Urinary bladder (tissue), 4 donors: ENCODE measurements around the gene RNF25. TPM values are rescaled to one million over a fixed set of nuclear protein-coding genes. Genes with fewer than 3 reads are reported as not detected.

Experiments used
- DNase-seq: peaks from one replicate; pipeline ENCODE4 v3.0.0-alpha.2; 2015; ENCODE audit errors: extremely low spot score
- H3K27ac ChIP-seq: one replicate; pipeline ENCODE4 v1.5.1; 2013; ENCODE audit warnings: low read depth, mild to moderate bottlenecking, moderate library complexity
- H3K36me3 ChIP-seq: one replicate; pipeline ENCODE4 v1.6.1; 2013; ENCODE audit warnings: mild to moderate bottlenecking, moderate library complexity; ENCODE audit not compliant: insufficient read depth
- H3K4me1 ChIP-seq: one replicate; pipeline ENCODE4 v1.6.1; 2013; ENCODE audit warnings: mild to moderate bottlenecking, moderate library complexity; ENCODE audit not compliant: insufficient read depth
- H3K4me3 ChIP-seq: one replicate; pipeline ENCODE4 v1.5.1; 2013; ENCODE audit warnings: low read depth, low read length
- WGBS: extraction: QIAGEN DNeasy Blood & Tissue Kit; methylation state at CpG from one replicate; pipeline ENCODE4 v1.1.7; 2013; 5-methylcytosine and 5-hydroxymethylcytosine counted together
- polyA plus RNA-seq: library from polyadenylated mRNA; stranded (reverse); fragments of 200-250 nt; gene quantifications from one replicate; pipeline ENCODE4 v1.2.3, GENCODE V29; 2013
- total RNA-seq: library from RNA; depleted of rRNA; stranded (reverse); fragments of >200 nt; gene quantifications from one replicate; pipeline ENCODE4 v1.2.3, GENCODE V29; 2014
- donor health status: healthy with polysubstance abuse.
- donor health status: healthy.

Gene RNF25
- total and polyA plus RNA-seq, 2 donors: 20.6 to 29.0 TPM

GRCh38 chr2:218631837-218632236, 40.0 kb downstream of the RNF25 start:
- Histone ChIP-seq H3K4me3 (no peak overlapping the region), H3K4me1 (no peaks in the 10 kb centered on the region), H3K36me3 (no peaks in the 10 kb centered on the region), H3K27ac (no peak overlapping the region)
- no peak for DNase-seq
- WGBS: 79% methylated on average over 4 of the region's 4 CpGs

- WGBS: 96% methylated on average over 4 of the region's 4 CpGs
- Histone ChIP-seq H3K4me3 (no peak overlapping the region), H3K4me1 (no peaks in the 10 kb centered on the region), H3K36me3 (no peaks in the 10 kb centered on the region), H3K27ac (no peak overlapping the region)
- DNase-seq: no peak
These were observed 43.9 kb downstream of the RNF25 start for GRCh38 chr2:218627939-218628338.

- 90% methylated on average over 4 of the region's 4 CpGs for WGBS
- H3K4me3 ChIP-seq: no peak overlapping the region
- no peaks in the 10 kb centered on the region for H3K4me1 ChIP-seq
- DNase-seq: no peak
- H3K27ac ChIP-seq: no peak overlapping the region
- no peaks in the 10 kb centered on the region for H3K36me3 ChIP-seq
These were observed 45.4 kb downstream of the RNF25 start for GRCh38 chr2:218626369-218626768.

GRCh38 chr2:218623366-218623705, 48.5 kb downstream of the RNF25 start:
- no peaks in the 10 kb centered on the region for H3K36me3 ChIP-seq
- H3K27ac ChIP-seq: no peak overlapping the region
- DNase-seq: no peak
- no peak overlapping the region for H3K4me3 ChIP-seq
- H3K4me1 ChIP-seq: no peaks in the 10 kb centered on the region
- 69% methylated on average over 3 of the region's 3 CpGs for WGBS

- no peak overlapping the region for H3K27ac ChIP-seq
- H3K4me1 ChIP-seq: no peaks in the 10 kb centered on the region
- no peak overlapping the region for H3K4me3 ChIP-seq
- no peak for DNase-seq
- WGBS: 57% methylated on average over 7 of the region's 7 CpGs
- H3K36me3 ChIP-seq: no peaks in the 10 kb centered on the region
These were observed 49.0 kb downstream of the RNF25 start for GRCh38 chr2:218622606-218623365.

- H3K36me3 ChIP-seq: no peaks in the 10 kb centered on the region
- H3K4me1 ChIP-seq: no peaks in the 10 kb centered on the region
- no peak overlapping the region for H3K27ac ChIP-seq
- no peak overlapping the region for H3K4me3 ChIP-seq
- 80% methylated on average over 7 of the region's 7 CpGs for WGBS
- no peak for DNase-seq
These were observed 50.8 kb downstream of the RNF25 start for GRCh38 chr2:218621007-218621406.

GRCh38 chr2:218618102-218618860, 53.5 kb downstream of the RNF25 start:
- H3K4me1 ChIP-seq: no peaks in the 10 kb centered on the region
- H3K4me3 ChIP-seq: no peak overlapping the region
- no peaks in the 10 kb centered on the region for H3K36me3 ChIP-seq
- WGBS: 88% methylated on average over 9 of the region's 9 CpGs
- no peak for DNase-seq
- no peak overlapping the region for H3K27ac ChIP-seq

DNA sequence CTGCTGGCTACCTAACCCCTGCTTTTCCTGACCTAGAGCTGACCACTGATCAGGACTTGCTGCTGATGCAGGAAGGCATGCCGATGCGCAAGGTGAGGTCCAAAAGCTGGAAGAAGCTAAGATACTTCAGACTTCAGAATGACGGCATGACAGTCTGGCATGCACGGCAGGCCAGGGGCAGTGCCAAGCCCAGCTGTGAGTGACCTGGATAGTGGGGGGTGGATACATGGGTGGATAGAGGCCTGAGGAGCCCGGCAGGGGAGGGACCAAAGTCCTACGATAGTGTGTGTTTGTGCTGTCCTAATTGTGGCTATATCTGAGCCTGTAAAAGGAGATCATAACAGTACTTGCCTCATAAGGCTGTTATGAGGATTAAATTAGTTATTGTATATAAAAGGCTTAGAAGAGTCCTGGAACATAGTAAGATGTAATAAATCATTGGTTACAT, 55.9 kb downstream of the RNF25 start:
- DNase-seq: no peak
- Histone ChIP-seq H3K4me1 (no peaks in the 10 kb centered on the region), H3K27ac (no peak overlapping the region), H3K36me3 (no peaks in the 10 kb centered on the region), H3K4me3 (no peak overlapping the region)
- 39% methylated on average over 6 of the region's 6 CpGs for WGBS

Other genes starting within 250 kb of the RNF25 start
- 37.1 TPM for gene USP37, start 103.7 kb downstream of the RNF25 start, total RNA-seq
- gene USP37, start 103.7 kb downstream of the RNF25 start, polyA plus RNA-seq: 4.6 TPM
- 43.8 TPM for gene CNOT9, start 103.2 kb downstream of the RNF25 start, total RNA-seq
- gene CNOT9, start 103.2 kb downstream of the RNF25 start, polyA plus RNA-seq: 19.6 TPM
- gene PLCD4, start 64.1 kb downstream of the RNF25 start, total RNA-seq: 6.7 TPM
- 28.4 TPM for gene PLCD4, start 64.1 kb downstream of the RNF25 start, polyA plus RNA-seq
- gene ZNF142, start 12.4 kb downstream of the RNF25 start, total RNA-seq: 8.5 TPM
- gene ZNF142, start 12.4 kb downstream of the RNF25 start, polyA plus RNA-seq: 12.8 TPM
- gene BCS1L, start 12.3 kb downstream of the RNF25 start, total RNA-seq: 24.3 TPM
- gene BCS1L, start 12.3 kb downstream of the RNF25 start, polyA plus RNA-seq: 39.5 TPM
- 48.6 TPM for gene STK36, start 84 bp upstream of the RNF25 start, total RNA-seq
- gene STK36, start 84 bp upstream of the RNF25 start, polyA plus RNA-seq: 17.9 TPM
- gene TTLL4, start 38.8 kb upstream of the RNF25 start, total RNA-seq: 8.8 TPM
- gene TTLL4, start 38.8 kb upstream of the RNF25 start, polyA plus RNA-seq: 9.0 TPM
- gene CYP27A1, start 110.1 kb upstream of the RNF25 start, total RNA-seq: 10.3 TPM
- gene CYP27A1, start 110.1 kb upstream of the RNF25 start, polyA plus RNA-seq: 41.1 TPM
- 1.2 TPM for gene PRKAG3, start 159.8 kb upstream of the RNF25 start, total RNA-seq
- not detected for gene PRKAG3, start 159.8 kb upstream of the RNF25 start, polyA plus RNA-seq
- gene WNT6, start 187.8 kb upstream of the RNF25 start, total RNA-seq: 0.16 TPM
- 3.0 TPM for gene WNT6, start 187.8 kb upstream of the RNF25 start, polyA plus RNA-seq
- 1.9 TPM for gene WNT10A, start 208.8 kb upstream of the RNF25 start, total RNA-seq
- 1.2 TPM for gene WNT10A, start 208.8 kb upstream of the RNF25 start, polyA plus RNA-seq